ENCODE measurements around the gene STON2.
"Not testable (repeated sequence)": the region's sequence is repeated elsewhere in the genome, so short reads cannot be mapped to it uniquely, and the experiment has no call there.

Gene STON2, protein sequence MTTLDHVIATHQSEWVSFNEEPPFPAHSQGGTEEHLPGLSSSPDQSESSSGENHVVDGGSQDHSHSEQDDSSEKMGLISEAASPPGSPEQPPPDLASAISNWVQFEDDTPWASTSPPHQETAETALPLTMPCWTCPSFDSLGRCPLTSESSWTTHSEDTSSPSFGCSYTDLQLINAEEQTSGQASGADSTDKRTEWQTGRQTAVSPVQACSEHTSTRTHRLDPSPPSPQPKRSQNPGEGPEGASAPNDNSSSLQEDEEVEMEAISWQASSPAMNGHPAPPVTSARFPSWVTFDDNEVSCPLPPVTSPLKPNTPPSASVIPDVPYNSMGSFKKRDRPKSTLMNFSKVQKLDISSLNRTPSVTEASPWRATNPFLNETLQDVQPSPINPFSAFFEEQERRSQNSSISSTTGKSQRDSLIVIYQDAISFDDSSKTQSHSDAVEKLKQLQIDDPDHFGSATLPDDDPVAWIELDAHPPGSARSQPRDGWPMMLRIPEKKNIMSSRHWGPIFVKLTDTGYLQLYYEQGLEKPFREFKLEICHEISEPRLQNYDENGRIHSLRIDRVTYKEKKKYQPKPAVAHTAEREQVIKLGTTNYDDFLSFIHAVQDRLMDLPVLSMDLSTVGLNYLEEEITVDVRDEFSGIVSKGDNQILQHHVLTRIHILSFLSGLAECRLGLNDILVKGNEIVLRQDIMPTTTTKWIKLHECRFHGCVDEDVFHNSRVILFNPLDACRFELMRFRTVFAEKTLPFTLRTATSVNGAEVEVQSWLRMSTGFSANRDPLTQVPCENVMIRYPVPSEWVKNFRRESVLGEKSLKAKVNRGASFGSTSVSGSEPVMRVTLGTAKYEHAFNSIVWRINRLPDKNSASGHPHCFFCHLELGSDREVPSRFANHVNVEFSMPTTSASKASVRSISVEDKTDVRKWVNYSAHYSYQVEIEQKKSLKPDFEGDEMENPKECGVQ

DNA sequence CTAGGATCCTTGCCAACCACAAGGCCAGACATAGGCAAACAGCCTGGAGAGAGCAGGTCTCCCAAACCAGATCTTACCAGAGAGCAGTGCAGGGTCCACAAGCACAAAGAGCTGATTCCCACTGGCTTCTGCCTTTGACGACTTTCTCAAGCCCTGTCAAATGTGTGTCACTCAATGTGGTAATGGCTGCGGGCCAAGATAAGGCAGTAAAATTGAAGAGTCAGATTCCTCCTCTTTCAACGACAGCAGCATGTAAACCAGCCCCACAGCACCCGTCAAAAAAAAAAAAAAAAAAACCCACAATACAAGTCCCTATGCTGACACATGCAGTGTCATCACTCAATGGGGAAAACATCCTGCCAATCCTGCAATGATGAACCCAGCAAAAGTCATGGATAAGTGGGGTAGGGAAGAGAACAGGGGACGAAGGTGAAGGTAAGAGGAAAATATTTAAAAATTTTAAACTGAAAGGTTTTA is at the start of gene STON2:
TSS of gene STON2 (minus strand) at position 123 of the 477 bp plus-strand sequence. CDS start 1,942 bp downstream, outside the sequence.
- DNase-seq, result peak; percentile 82

DNA sequence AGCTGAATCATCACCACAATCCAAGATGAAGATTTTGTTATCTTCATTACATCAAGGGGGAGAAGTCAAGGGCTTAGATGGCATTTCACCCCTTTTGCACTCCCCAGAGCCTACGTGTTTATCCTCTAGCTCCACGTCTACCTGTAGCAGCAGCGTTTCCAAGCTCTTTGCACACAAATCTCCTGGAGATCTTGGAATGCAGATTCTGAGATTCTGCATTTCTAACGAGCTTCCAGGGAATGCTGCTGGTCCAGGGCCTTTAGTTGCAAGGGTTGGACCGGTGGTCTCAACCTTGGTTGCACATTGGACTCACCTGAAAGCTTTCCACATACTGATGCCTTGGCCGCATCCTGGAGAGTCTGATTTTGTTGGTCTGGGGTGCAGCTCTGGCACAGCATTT is 49.5 kb upstream of the STON2 start:
- no peak for DNase-seq

DNA sequence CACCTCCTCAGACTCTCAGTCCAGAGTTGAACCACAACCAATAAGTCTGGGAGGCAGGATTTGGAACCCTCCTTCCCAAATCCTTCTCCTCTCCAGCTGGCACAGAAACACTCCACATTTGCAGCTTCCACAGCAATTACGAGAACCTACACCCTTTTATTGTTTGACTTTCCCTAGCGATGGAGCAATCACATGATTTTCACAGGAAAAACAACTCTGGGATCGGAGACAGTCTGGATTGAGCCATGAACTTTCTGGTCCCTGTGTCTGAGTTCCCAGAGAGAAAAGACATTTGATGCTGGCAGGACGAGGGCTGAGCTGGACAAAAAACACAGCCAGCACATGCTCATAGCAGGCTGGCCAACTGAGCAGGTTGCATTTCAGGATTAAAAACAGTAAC is 49.0 kb upstream of the STON2 start:
- DNase-seq, result no peak

DNA sequence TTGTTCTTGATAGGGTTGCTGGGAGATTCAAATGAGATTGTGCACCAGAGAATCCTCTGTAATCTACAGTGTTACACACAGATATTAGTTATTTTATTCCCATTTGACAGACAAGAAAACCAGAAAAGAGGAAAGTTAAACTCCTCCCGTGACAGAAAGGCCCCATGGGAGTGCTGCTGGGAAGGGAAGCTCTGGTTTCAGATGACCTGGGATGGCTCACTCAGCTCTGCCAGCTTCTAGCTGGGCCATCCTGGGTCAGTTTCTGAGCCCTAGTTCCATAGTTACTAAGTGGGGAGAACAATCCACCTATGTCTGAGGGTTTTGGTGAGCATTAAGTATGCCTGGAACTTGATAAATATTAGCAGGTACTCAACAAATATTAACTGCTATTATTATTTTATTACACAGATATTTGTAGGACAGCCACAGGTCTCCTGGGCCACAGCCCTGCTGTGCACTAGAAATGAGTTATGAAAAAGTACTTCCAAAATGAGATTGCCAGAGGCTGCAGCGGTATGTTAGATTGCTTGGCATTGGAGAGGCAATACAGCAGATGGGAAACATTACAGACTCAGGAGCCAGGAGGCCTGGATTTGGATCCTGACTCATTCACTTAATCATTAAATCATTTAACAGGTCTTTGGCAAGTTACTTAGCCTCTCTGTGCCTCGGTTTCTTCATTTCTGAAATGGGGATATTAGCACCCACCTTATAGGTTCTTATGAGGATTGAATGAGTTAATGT is 47.1 kb upstream of the STON2 start:
- DNase-seq, result no peak

DNA sequence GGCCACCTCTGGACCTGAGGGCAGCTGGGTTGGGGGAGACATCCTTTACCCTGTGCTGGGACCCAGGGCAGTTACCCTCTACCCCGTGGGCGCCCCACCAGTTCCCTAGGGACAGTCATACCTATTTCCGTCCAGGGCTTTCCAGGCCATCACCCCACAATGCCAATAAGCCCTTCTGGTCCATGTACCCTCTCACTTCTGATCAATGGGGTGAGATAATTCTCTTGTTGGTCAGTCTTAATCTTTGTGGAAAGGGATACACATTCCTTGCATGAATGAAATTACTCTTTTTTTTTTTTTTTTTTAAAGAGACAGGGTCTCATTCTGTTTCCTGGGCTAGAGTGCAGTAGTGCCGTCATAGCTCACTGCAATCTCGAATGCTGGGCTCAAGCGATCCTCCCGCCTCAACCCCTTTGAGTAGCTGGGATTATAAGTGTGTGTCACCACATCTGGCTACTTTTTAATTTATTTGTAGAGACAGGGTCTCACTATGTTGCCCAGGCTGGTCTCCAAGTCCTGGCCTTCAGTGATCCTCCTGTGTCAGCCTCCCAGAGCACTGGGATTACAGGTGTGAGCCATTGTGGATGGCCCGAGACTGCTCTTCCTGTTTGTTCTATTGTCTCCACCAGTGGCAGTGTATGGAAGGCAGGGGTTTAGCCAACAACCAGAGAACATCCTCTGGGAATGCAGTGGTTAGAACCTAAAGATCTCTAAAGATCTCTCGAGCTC is 46.3 kb upstream of the STON2 start:
- no peak for DNase-seq

DNA sequence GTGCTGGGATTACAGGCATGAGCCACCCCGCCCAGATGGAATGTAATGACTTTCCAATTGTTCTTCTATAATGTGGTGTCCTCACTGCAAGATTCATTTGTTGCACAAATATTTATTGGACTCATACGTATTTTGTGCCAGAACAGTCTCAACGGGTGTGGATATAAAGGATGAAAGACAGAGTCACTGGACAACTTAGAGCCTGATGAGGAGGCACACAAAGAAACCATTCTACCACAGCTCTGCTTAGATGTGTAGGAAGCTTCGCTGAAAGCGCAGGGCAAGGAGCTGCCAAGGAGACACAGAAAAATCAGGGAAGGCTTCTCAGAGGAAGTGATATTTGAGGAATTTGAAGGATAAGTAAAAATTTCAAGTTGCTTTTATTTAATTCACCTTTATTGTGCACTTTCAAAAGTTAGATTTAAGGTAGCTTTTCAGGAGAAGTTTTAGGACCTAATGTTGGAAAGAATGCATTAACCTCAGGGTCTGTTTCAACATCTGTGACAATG is 41.6 kb upstream of the STON2 start:
- DNase-seq, result no peak

DNA sequence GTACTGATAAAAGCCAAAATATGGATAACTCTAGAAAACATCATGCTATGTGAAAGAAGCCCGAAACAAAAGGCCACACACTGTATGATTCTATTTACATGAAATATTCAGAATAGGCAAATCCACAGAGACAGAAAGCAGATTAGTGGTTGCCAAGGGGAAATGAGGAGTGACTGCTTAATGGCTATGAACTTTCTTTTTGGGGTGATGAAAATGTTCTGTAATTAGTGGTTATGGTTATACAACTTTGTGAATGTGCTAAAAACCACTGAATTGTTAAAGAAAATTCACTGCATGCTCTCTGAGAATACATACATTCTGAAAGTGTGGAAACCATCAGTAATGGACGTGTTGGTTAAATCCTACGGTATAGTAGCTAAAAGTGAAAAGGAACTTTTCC is 39.9 kb upstream of the STON2 start:
- no peak for DNase-seq

DNA sequence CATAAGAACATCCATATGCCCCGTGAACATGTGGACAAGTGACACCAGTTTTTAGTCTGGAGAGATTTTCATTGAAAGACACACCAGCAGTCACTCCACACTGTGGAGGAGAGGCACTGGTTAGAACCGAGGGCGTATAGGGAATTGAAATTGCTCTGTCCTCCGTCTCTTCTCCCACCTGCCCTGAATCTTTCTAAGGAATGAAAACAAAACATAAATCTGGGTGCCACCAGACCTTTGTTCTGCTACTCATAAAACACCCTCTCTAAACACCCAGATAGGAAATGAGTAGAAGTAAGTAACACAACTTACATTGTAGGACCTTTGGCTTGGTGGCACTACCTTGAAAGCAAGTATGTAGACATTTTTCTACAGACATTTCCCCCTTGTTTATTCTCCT is 37.1 kb upstream of the STON2 start:
- no peak for DNase-seq

DNA sequence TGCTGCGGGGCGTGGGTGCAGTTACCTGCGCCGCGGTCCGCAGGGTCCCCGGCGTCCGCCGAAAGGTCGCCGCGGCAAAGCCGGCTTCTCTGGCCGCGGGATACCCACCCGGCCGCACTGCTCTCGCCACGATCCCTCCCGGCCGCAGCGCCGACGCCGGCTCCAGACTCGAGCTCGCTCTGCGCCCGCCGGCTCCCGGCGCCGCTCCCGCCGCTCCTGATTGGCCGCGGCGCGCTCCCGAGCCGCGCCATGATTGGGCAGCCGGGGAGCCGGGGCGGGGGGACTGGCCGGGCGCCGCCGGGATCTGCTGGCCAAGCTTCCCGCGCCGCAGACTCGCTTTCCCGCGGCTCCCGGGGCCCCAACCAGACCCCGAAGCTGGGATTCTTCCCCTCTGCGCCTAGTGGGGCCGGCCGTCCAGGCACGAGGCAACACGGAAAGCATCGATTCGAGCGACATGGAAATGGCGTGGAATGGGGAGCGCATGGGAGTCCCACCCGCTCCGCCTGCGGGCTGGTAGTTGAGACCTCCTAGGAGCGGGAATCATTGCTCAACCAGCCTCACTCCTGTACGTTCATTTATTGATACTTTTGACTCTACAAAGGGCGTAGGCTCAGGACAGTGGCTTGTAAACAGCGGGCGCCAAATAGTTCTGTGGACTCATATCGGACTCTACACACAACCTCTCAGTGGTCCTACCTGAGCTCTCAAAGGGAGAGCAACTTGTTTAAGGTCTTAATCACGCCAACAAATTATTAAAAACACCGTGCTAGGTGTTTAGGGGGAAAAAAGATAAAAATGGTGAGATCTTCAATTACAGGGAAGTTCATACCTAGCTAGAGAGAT is 36.4 kb upstream of the STON2 start:
- DNase-seq, result peak; percentile 93

DNA sequence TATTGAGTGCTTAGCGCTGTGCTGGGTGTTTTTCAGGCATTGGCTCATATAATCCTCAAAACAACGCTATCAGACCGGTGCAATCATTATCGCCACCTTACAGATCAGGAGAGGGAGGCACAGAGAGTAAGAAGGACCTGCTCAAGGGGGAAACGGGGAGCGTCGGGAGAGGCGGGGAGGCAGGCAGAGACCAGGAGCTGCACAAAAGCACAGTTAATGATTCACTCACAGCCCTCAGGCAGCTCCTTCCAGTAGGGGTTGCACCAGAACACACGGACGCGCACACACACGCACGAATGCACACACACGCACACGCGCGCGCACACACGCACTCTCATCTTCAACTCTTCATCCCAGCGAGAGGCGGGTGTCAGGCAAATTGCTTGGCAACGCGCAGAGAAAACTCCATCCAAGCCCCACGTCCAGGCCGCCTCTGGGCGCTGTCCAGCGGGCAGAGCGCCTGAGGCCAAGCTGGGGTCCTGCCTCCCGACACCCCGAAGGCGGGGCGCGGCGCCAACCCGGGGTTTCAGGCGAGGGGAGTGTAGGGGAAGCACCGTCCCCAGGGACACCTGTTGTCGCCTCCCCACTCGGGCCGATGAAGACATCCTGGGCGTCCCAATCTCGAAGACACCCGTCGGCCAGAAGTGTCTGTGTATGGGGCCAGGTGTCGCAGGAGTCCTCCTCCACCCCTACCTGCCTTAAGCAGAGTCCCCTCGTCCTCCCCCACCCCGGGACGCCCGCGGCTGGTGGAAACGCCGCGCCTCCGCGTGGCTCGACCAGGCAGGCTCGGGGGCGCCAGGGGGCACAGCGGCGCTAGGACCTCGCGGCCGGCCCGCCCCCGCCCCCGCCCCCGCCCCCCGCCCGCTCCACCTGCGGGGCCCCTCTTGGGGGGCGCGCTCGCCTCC is 35.5 kb upstream of the STON2 start:
- peak; percentile 71 for DNase-seq

DNA sequence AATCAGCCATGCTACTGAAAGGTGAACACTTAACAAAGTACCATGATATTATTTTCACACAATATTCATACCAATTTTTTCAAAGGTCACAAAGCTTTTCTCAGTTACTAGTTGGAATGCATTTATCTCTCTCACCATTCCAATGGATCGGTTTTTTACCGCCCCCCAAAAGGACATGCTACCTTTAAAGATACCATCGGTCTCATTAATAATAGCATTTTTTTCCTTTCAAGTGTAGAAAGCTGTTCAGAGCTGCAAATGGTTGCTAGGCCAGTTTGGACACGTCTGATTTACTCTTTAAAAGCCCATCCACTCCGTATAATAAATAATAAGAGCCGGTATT is 34.9 kb upstream of the STON2 start:
- no peak for DNase-seq

DNA sequence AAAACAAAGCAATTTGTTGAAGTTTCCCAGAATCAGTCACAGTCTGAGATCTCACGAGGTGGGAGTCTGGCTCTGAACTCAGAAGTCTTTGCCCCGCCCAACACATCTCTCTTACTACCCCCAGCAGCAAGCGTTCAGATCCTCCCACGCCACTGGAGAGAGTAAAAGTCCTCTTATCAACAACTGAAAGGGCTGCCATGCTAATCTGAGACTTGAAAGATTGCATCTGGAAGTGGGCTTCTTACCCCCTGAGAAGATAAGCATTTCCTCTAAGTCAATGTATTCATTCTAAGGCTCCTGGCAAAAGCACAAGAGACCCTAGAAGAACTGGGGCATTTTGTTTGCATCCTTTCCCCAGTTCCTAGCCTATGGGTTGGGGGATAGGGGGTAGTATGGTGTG is 34.1 kb upstream of the STON2 start:
- DNase-seq, result no peak

DNA sequence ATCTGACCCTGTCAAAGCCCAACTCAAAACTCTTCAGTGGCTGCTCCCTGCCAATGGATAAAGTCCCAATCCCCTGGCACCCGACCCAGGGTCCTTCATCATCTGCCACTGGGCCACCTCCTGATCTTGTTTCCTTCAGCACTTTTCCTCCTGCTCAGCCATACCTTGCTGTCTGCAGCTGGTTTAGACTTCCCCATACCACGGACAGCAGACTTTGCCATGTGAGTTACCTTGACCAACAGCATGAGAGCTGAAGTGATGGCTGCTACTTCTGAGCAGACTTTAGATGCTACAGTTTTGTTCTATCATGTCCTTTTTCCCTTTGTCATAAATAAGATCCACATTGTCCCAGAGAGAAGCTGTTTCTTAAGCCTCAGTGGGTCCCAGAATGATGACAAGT is 33.3 kb upstream of the STON2 start:
- no peak for DNase-seq

DNA sequence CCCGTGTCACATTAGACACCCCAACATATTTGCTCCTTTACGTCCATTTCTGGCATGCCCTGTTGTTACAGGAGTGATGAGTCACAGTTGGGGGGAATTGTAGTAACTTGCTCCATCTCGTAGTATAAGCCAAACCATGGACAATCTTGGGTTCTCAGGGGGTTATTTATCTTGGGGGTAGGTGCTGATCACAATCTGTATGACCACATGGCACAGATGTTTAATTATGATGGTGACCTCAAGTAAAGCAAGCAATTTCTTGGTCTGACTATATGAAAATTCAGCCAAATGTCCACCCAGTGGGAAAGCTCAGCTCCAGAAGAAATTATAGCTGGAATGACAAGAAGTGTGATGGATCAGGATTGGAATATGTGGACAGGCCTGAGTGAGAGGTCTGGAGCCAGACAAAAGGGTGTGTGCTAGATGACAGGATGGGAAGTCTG is 32.1 kb upstream of the STON2 start:
- no peak for DNase-seq

DNA sequence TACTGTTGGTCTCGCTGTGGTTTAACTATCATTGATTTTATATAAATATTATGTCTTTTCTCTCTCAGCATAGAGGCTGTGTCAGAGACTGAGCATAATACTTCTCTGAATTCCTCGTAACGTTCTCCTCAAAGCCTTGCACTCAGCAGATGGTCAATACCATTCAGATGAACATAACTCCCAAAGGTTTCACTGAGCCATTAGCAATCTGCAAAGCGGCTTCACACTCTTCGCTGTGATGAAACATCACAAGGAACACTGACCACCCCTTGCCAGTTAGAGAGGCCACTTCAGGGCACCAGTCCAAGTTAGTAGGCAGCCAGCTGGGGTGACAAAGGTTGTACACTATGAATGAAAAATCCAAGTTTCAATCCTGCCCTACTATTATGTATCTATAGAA is 30.1 kb upstream of the STON2 start:
- no peak for DNase-seq

DNA sequence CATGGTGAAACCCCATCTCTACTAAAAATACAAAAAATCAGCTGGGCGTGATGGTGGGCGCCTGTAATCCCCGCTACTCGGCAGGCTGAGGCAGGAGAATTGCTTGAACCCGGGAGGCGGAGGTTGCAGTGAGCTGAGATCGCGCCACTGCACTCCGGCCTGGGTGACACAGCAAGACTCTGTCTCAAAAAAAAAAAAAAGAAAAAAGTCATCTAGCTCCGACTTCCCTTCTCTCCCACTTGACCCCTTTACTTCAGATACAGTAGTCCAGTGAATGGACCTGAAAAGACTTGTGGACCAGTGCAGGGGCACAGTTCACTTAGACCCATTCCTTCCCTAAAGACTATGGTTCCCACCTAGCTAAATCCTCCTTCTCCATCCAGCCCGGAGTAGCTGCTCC is 29.6 kb upstream of the STON2 start:
- not testable (repeated sequence) for DNase-seq

DNA sequence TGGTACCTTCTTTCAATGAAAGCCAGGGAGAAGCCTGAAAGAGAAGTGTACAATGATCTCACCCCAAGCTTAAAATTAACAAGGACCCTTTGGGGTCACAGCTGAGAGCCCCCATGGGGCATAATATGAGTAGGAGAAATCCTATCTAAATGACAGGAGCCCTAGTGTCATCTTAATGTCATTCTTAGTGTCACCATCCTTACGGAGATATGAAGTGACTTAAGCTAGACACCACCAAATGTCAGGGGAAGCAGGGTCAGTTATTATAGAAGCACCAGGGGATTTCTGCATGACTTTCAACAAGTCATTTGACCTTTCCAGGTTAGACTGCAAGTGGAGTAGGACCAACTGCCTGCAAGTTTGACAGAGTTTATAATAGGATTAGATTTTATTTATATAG is 28.9 kb upstream of the STON2 start:
- DNase-seq, result no peak

DNA sequence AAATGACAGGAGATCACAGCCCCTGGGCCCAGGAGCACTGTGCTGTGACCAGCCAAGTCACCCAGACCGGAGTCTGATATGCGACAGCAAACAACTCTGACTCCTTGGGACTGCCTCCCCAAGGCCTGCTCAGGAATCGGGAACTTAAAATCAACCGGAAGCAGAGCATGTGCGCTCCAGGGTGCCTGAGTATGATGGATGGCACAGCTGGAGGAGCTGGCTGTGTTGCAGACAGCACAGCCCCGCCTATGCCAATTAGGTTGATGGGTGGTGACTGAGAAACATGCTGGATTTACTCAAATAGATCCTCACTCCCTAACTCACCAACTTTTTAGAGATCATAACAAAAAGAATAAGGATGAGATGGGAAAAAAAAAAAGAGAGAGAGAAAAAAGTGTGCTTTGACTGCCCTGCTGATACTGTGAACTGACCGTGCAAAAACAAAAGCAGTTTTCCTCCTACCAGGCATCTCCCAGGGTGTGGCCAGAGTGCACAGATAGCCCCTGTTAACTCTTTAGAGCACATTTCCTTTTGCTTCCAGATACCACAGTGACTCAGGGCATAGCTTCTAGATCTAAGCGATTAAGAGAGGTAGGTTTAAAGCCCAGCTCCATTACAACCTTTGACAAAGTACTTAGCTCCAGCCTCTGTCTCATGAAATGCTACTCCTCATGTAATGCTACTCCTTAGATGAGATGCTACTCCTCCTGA is 27.4 kb upstream of the STON2 start:
- no peak for DNase-seq

DNA sequence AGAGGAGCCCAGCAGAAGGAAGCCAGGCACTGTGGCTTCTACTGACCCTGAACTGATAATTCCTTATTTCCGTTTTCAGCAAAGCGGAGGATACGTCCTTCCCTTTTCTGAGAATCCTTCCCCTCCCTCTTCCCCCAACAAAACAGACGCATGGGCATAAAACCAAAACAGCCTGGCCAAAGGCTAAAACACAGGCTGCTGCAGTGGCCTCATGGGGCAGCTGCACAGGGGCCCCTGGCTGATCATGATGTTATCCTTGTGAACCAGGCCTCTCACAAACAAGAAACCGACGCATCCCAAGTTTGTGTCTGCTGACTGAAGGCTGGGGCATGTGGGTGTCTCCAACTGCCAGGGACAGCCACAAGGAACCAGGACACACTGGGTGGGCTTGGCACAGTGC is 23.4 kb upstream of the STON2 start:
- no peak for DNase-seq

Data from NCI-H345 (cell line).